Fibroblast of lung (primary cell): ENCODE measurements around the gene SIK3. TPM values are rescaled to one million over a fixed set of nuclear protein-coding genes. Genes with fewer than 3 reads are reported as not detected.

Experiments used
- DNase-seq, 2 donors: peaks; one replicate each; pipeline versions ENCODE4 v3.0.0 to v3.0.0-alpha.2; 2010; ENCODE audit warnings: low read depth in 2 of 2
- H2AFZ ChIP-seq: 2 replicates; pipeline ENCODE4 v1.5.1; 2012; ENCODE audit warnings: low read length, control low read depth, inconsistent platforms
- H3K27ac ChIP-seq: 2 replicates; pipeline ENCODE4 v1.5.1; 2011; ENCODE audit warnings: low read length, control low read depth; ENCODE audit not compliant: insufficient read depth
- H3K27me3 ChIP-seq: 2 replicates; pipeline ENCODE4 v1.5.1; 2011; ENCODE audit warnings: mild to moderate bottlenecking, low read length; ENCODE audit not compliant: control insufficient read depth, insufficient read depth
- H3K36me3 ChIP-seq: 2 replicates; pipeline ENCODE4 v1.5.1; 2011; ENCODE audit warnings: low read length; ENCODE audit not compliant: control insufficient read depth, insufficient read depth
- H3K4me1 ChIP-seq: 2 replicates; pipeline ENCODE4 v1.5.1; 2011; ENCODE audit warnings: low read length; ENCODE audit not compliant: control insufficient read depth, insufficient read depth; ENCODE audit errors: extremely low read depth
- H3K4me2 ChIP-seq: 2 replicates; pipeline ENCODE4 v1.5.1; 2011; ENCODE audit warnings: low read length, control low read depth; ENCODE audit not compliant: insufficient read depth; ENCODE audit errors: extremely low read depth
- H3K4me3 ChIP-seq, 4 experiments: fragments of 200-600 bp in 1 of 4; sonication (generic) in 1 of 4; replicated peaks in 1 of 4; 2 replicates each; pipeline ENCODE4 v1.5.1; 2011 to 2016; ENCODE audit warnings: low read length in 4 of 4, low read depth in 3 of 4, mild to moderate bottlenecking in 3 of 4, control low read depth in 2 of 4, inconsistent platforms in 1 of 4, mixed read lengths in 1 of 4; ENCODE audit not compliant: insufficient read depth in 1 of 4; ENCODE audit errors: control extremely low read depth in 1 of 4
- H3K79me2 ChIP-seq: 2 replicates; pipeline ENCODE4 v1.5.1; 2012; ENCODE audit warnings: mild to moderate bottlenecking, low read length, inconsistent platforms; ENCODE audit not compliant: control insufficient read depth, insufficient read depth
- H3K9ac ChIP-seq: 2 replicates; pipeline ENCODE4 v1.5.1; 2011; ENCODE audit warnings: mild to moderate bottlenecking, low read length, control low read depth; ENCODE audit not compliant: insufficient read depth
- H3K9me3 ChIP-seq: 2 replicates; pipeline ENCODE4 v1.5.1; 2012; ENCODE audit warnings: low read depth, low read length; ENCODE audit not compliant: control insufficient read depth, insufficient read depth
- H4K20me1 ChIP-seq: 2 replicates; pipeline ENCODE4 v1.5.1; 2011; ENCODE audit warnings: low read length; ENCODE audit not compliant: control insufficient read depth, insufficient read depth; ENCODE audit errors: extremely low read depth
- CTCF ChIP-seq, 2 donors: IDR thresholded peaks in 1 of 2; conservative IDR thresholded peaks in 1 of 2; 1 replicate in 1 of 2; 2 replicates in 1 of 2; pipeline ENCODE4 v1.5.1; 2011 to 2012; ENCODE audit warnings: low read length in 2 of 2, control low read depth in 1 of 2, inconsistent platforms in 1 of 2, low read depth in 1 of 2, mild to moderate bottlenecking in 1 of 2
- EZH2 ChIP-seq: IDR thresholded peaks from 2 replicates; pipeline ENCODE4 v1.5.1; 2012; ENCODE audit warnings: low read length, control low read depth, mild to moderate bottlenecking; ENCODE audit errors: missing control alignments
- polyA minus RNA-seq: library from RNA; depleted of rRNA, polyadenylated mRNA; stranded (reverse); fragments of >200 nt; gene quantifications from 2 replicates; pipeline ENCODE4 v1.2.3, GENCODE V29; 2011; ENCODE audit warnings: low replicate concordance
- polyA plus RNA-seq, 2 donors: library from polyadenylated mRNA; depleted of rRNA in 1 of 2; stranded (reverse) in 1 of 2; unstranded in 1 of 2; fragments of >200 nt; gene quantifications; 2 replicates each; pipeline ENCODE4 v1.2.1, GENCODE V29; 2011 to 2012; ENCODE audit warnings: missing spikeins in 1 of 2
- total RNA-seq: library from RNA; depleted of rRNA; stranded (reverse); fragments of >200 nt; gene quantifications from 2 replicates; pipeline ENCODE4 v1.2.1, GENCODE V29; 2014

The SIK3 gene
- total RNA-seq (11.8 and 22.8 TPM in 2 replicates), polyA plus RNA-seq (7.1 and 9.7 TPM in 2 replicates), polyA minus RNA-seq (35.1 and 35.2 TPM in 2 replicates)
- 11.7 and 13.1 TPM in 2 replicates for polyA plus RNA-seq (2012)

- H3K9ac ChIP-seq = peak within 1 kb of the TSS; percentile 99
- H3K4me1 ChIP-seq = peaks cover 15% of the 10 kb centered on the region
- H3K36me3 ChIP-seq = no peaks in the 10 kb centered on the region
- peak within 1 kb of the TSS; percentile 95 for H3K4me2 ChIP-seq
- peak within 1 kb of the TSS; percentile 94 for H3K27ac ChIP-seq
- H4K20me1 ChIP-seq = no peaks in the 10 kb centered on the region
- TF ChIP-seq EZH2 (no peak), CTCF (conservative IDR thresholded peaks at IDR 0.05 in 1 of 2, IDR thresholded peaks at IDR 0.05 in 1 of 2; ENCODE audit: low read depth in 1 of 2, low read length in 2 of 2) (peak; percentile 27 to 55)
- H3K27me3 ChIP-seq = no peaks in the 10 kb centered on the region
- peaks cover 43% of the 10 kb centered on the region for H3K79me2 ChIP-seq
- peak; percentile 85 to 92 for DNase-seq
- peak within 1 kb of the TSS; percentile 25 for H2AFZ ChIP-seq
- no peaks in the 10 kb centered on the region for H3K9me3 ChIP-seq
- peak within 1 kb of the TSS; percentile 81 to 93 (median 89) for H3K4me3 ChIP-seq
Observed at GRCh38 chr11:117098269-117099232, at the start of gene SIK3. Gene SIK3, minus strand, starts transcription at chr11:117098428. Its CDS starts 13 bp downstream, at chr11:117098415.

GRCh38 chr11:117146521-117146920 lies 48.3 kb upstream of the SIK3 start:
- peak overlapping the region in 2 of 4 experiments; percentile 3 to 99 for H3K4me3 ChIP-seq
- peak overlapping the region; percentile 19 for H3K27ac ChIP-seq

More at GRCh38 chr11:117146521-117146920, 48.3 kb upstream of the SIK3 start:
- Histone ChIP-seq H3K4me2 (peak overlapping the region; percentile 75), H3K4me1 (peaks cover 7% of the 10 kb centered on the region), H3K27me3 (no peaks in the 10 kb centered on the region), H3K36me3 (peaks cover 3% of the 10 kb centered on the region), H3K9ac (no peak overlapping the region), H3K79me2 (peaks cover 69% of the 10 kb centered on the region), H3K9me3 (no peaks in the 10 kb centered on the region), H2AFZ (no peak overlapping the region), H4K20me1 (peaks cover 2% of the 10 kb centered on the region)
- no peak for TF ChIP-seq CTCF (conservative IDR thresholded peaks at IDR 0.05 in 1 of 2, IDR thresholded peaks at IDR 0.05 in 1 of 2; ENCODE audit: low read depth in 1 of 2, low read length in 2 of 2)
- no peak for TF ChIP-seq EZH2
- peak; percentile 36 to 49 for DNase-seq
